ENCODE results near the gene ADAMTS8. TPM values are rescaled to one million over a fixed set of nuclear protein-coding genes. Genes with fewer than 3 reads are reported as not detected.

Gene ADAMTS8
- total and polyA plus RNA-seq, 3 experiments from 2014 or later: not detected

- POLR2A ChIA-PET: no interaction called here
These were observed 6.7 kb downstream of the ADAMTS8 start for GRCh38 chr11:130421697-130422096.

GRCh38 chr11:130421199-130421585 is 7.2 kb downstream of the ADAMTS8 start:
- Histone ChIP-seq H3K27ac (ENCODE audit: low read depth, low read length) (no peak overlapping the region), H3K4me1 (ENCODE audit: insufficient read depth, low read length) (no peaks in the 10 kb centered on the region), H3K36me3 (ENCODE audit: insufficient read depth, low read length) (no peaks in the 10 kb centered on the region), H3K4me3 (ENCODE audit: low read length) (no peak overlapping the region), H3K9me3 (ENCODE audit: low read length) (no peaks in the 10 kb centered on the region), H3K27me3 (ENCODE audit: insufficient read depth, low read length, poor library complexity, severe bottlenecking) (peaks cover 22% of the 10 kb centered on the region)
- no peak for DNase-seq
- H3K4me3 Mint-ChIP-seq: no peak overlapping the region
- H3K27me3 Mint-ChIP-seq: peaks cover 9 to 56% of the 10 kb centered on the region in 2 donors
- ChIA-PET POLR2A (no interaction called here), CTCF (interaction anchor here (1.2 to 1.3 kb wide), 2 partner anchors 441 to 456 kb away, joined by 3 read pairs; no protein-coding TSS in a partner anchor)
- no peaks in the 10 kb centered on the region for H3K9me3 Mint-ChIP-seq
- no peaks in the 10 kb centered on the region for H3K36me3 Mint-ChIP-seq
- H3K4me1 Mint-ChIP-seq: no peaks in the 10 kb centered on the region
- no peak overlapping the region for H3K27ac Mint-ChIP-seq

More at GRCh38 chr11:130421697-130422096, 6.7 kb downstream of the ADAMTS8 start:
- Histone ChIP-seq H3K4me3 (ENCODE audit: low read length) (no peak overlapping the region), H3K9me3 (ENCODE audit: low read length) (no peaks in the 10 kb centered on the region), H3K36me3 (ENCODE audit: insufficient read depth, low read length) (no peaks in the 10 kb centered on the region), H3K27ac (ENCODE audit: low read depth, low read length) (no peak overlapping the region), H3K27me3 (ENCODE audit: insufficient read depth, low read length, poor library complexity, severe bottlenecking) (peaks cover 27% of the 10 kb centered on the region), H3K4me1 (ENCODE audit: insufficient read depth, low read length) (no peaks in the 10 kb centered on the region)
- Mint-ChIP-seq H3K27ac (no peak overlapping the region), H3K9me3 (no peaks in the 10 kb centered on the region), H3K4me3 (no peak overlapping the region), H3K27me3 (peaks cover 13 to 57% of the 10 kb centered on the region in 2 donors), H3K4me1 (peaks cover 0 to under 1% (median 0%) of the 10 kb centered on the region in 3 donors), H3K36me3 (no peaks in the 10 kb centered on the region)
- CTCF ChIA-PET: interaction anchor here (1.2 to 1.3 kb wide), 2 partner anchors 440 to 456 kb away, joined by 3 read pairs; no protein-coding TSS in a partner anchor
- no peak for DNase-seq

GRCh38 chr11:130420478-130421198 is 7.8 kb downstream of the ADAMTS8 start:
- Histone ChIP-seq H3K36me3 (ENCODE audit: insufficient read depth, low read length) (no peaks in the 10 kb centered on the region), H3K9me3 (ENCODE audit: low read length) (no peaks in the 10 kb centered on the region), H3K4me1 (ENCODE audit: insufficient read depth, low read length) (no peaks in the 10 kb centered on the region), H3K27ac (ENCODE audit: low read depth, low read length) (no peak overlapping the region), H3K4me3 (ENCODE audit: low read length) (no peak overlapping the region), H3K27me3 (ENCODE audit: insufficient read depth, low read length, poor library complexity, severe bottlenecking) (peaks cover 21% of the 10 kb centered on the region)
- peaks cover 10 to 55% of the 10 kb centered on the region in 2 donors for H3K27me3 Mint-ChIP-seq
- no peak for DNase-seq
- POLR2A ChIA-PET: no interaction called here
- no peaks in the 10 kb centered on the region for H3K4me1 Mint-ChIP-seq
- H3K9me3 Mint-ChIP-seq: no peaks in the 10 kb centered on the region
- H3K27ac Mint-ChIP-seq: no peak overlapping the region
- CTCF ChIA-PET: interaction anchor here (1.3 kb wide), 1 partner anchor 441 kb away, joined by 3 read pairs; no protein-coding TSS in a partner anchor
- no peaks in the 10 kb centered on the region for H3K36me3 Mint-ChIP-seq
- no peak overlapping the region for H3K4me3 Mint-ChIP-seq

GRCh38 chr11:130418756-130419155 is 9.7 kb downstream of the ADAMTS8 start:
- no peaks in the 10 kb centered on the region for H3K9me3 Mint-ChIP-seq
- CTCF ChIA-PET: interaction anchor here (1.6 kb wide), 1 partner anchor 12 kb away, joined by 4 read pairs; no protein-coding TSS in a partner anchor

GRCh38 chr11:130418210-130418609 is 10.2 kb downstream of the ADAMTS8 start:
- Mint-ChIP-seq H3K9me3 (no peaks in the 10 kb centered on the region), H3K36me3 (no peaks in the 10 kb centered on the region), H3K27me3 (peaks cover 12 to 45% of the 10 kb centered on the region in 2 donors), H3K4me1 (no peaks in the 10 kb centered on the region), H3K4me3 (no peak overlapping the region), H3K27ac (no peak overlapping the region)
- Histone ChIP-seq H3K27ac (ENCODE audit: low read depth, low read length) (no peak overlapping the region), H3K4me1 (ENCODE audit: insufficient read depth, low read length) (no peaks in the 10 kb centered on the region), H3K9me3 (ENCODE audit: low read length) (no peaks in the 10 kb centered on the region), H3K36me3 (ENCODE audit: insufficient read depth, low read length) (no peaks in the 10 kb centered on the region), H3K27me3 (ENCODE audit: insufficient read depth, low read length, poor library complexity, severe bottlenecking) (peaks cover 12% of the 10 kb centered on the region), H3K4me3 (ENCODE audit: low read length) (no peak overlapping the region)
- no peak for DNase-seq
- CTCF ChIA-PET: interaction anchor here (1.6 kb wide), 1 partner anchor 13 kb away, joined by 4 read pairs; no protein-coding TSS in a partner anchor
- POLR2A ChIA-PET: no interaction called here

More at GRCh38 chr11:130418756-130419155, 9.7 kb downstream of the ADAMTS8 start:
- Mint-ChIP-seq H3K27me3 (peaks cover 13 to 46% of the 10 kb centered on the region in 2 donors), H3K4me3 (no peak overlapping the region), H3K36me3 (no peaks in the 10 kb centered on the region), H3K4me1 (no peaks in the 10 kb centered on the region), H3K27ac (no peak overlapping the region)
- H3K27me3 ChIP-seq (ENCODE audit: insufficient read depth, low read length, poor library complexity, severe bottlenecking): peaks cover 12% of the 10 kb centered on the region
- H3K9me3 ChIP-seq (ENCODE audit: low read length): no peaks in the 10 kb centered on the region
- DNase-seq: no peak
- no peak overlapping the region for H3K27ac ChIP-seq (ENCODE audit: low read depth, low read length)
- H3K4me1 ChIP-seq (ENCODE audit: insufficient read depth, low read length): no peaks in the 10 kb centered on the region
- no peaks in the 10 kb centered on the region for H3K36me3 ChIP-seq (ENCODE audit: insufficient read depth, low read length)
- POLR2A ChIA-PET: no interaction called here
- H3K4me3 ChIP-seq (ENCODE audit: low read length): no peak overlapping the region

GRCh38 chr11:130416906-130417305 is 11.5 kb downstream of the ADAMTS8 start:
- no peak overlapping the region for H3K4me3 Mint-ChIP-seq
- H3K4me1 Mint-ChIP-seq: no peaks in the 10 kb centered on the region
- ChIA-PET POLR2A (no interaction called here), CTCF (interaction anchor here (1.4 kb wide), 2 partner anchors 15 to 18 kb away, joined by 4 to 7 read pairs; no protein-coding TSS in a partner anchor)
- no peaks in the 10 kb centered on the region for H3K36me3 Mint-ChIP-seq
- H3K4me3 ChIP-seq (ENCODE audit: low read length): no peak overlapping the region
- no peaks in the 10 kb centered on the region for H3K9me3 ChIP-seq (ENCODE audit: low read length)
- H3K27me3 ChIP-seq (ENCODE audit: insufficient read depth, low read length, poor library complexity, severe bottlenecking): peaks cover 12% of the 10 kb centered on the region
- no peaks in the 10 kb centered on the region for H3K9me3 Mint-ChIP-seq
- H3K27ac ChIP-seq (ENCODE audit: low read depth, low read length): no peak overlapping the region
- H3K27me3 Mint-ChIP-seq: peaks cover 11 to 38% of the 10 kb centered on the region in 2 donors
- DNase-seq: no peak
- no peaks in the 10 kb centered on the region for H3K36me3 ChIP-seq (ENCODE audit: insufficient read depth, low read length)
- H3K27ac Mint-ChIP-seq: no peak overlapping the region
- no peaks in the 10 kb centered on the region for H3K4me1 ChIP-seq (ENCODE audit: insufficient read depth, low read length)

- Histone ChIP-seq H3K27ac (ENCODE audit: low read depth, low read length) (no peak overlapping the region), H3K9me3 (ENCODE audit: low read length) (no peaks in the 10 kb centered on the region), H3K36me3 (ENCODE audit: insufficient read depth, low read length) (no peaks in the 10 kb centered on the region), H3K4me3 (ENCODE audit: low read length) (no peak overlapping the region), H3K27me3 (ENCODE audit: insufficient read depth, low read length, poor library complexity, severe bottlenecking) (peaks cover 12% of the 10 kb centered on the region), H3K4me1 (ENCODE audit: insufficient read depth, low read length) (no peaks in the 10 kb centered on the region)
- no peak overlapping the region for H3K27ac Mint-ChIP-seq
- H3K36me3 Mint-ChIP-seq: no peaks in the 10 kb centered on the region
- no peaks in the 10 kb centered on the region for H3K4me1 Mint-ChIP-seq
- H3K4me3 Mint-ChIP-seq: no peak overlapping the region
- ChIA-PET CTCF (interaction anchor here (0.8 to 1.4 kb wide), 3 partner anchors 15 to 18 kb away, joined by 3 to 7 read pairs (median 4); no protein-coding TSS in a partner anchor), POLR2A (no interaction called here)
- peaks cover 11 to 40% of the 10 kb centered on the region in 2 donors for H3K27me3 Mint-ChIP-seq
- DNase-seq: no peak
- H3K9me3 Mint-ChIP-seq: no peaks in the 10 kb centered on the region
These were observed 11.9 kb downstream of the ADAMTS8 start for GRCh38 chr11:130416530-130416882.

GRCh38 chr11:130415731-130416529 is 12.5 kb downstream of the ADAMTS8 start:
- Histone ChIP-seq H3K4me3 (ENCODE audit: low read length) (no peak overlapping the region), H3K27me3 (ENCODE audit: insufficient read depth, low read length, poor library complexity, severe bottlenecking) (peaks cover 11% of the 10 kb centered on the region), H3K9me3 (ENCODE audit: low read length) (no peaks in the 10 kb centered on the region), H3K27ac (ENCODE audit: low read depth, low read length) (no peak overlapping the region), H3K4me1 (ENCODE audit: insufficient read depth, low read length) (no peaks in the 10 kb centered on the region), H3K36me3 (ENCODE audit: insufficient read depth, low read length) (no peaks in the 10 kb centered on the region)
- no peak overlapping the region for H3K27ac Mint-ChIP-seq
- H3K36me3 Mint-ChIP-seq: no peaks in the 10 kb centered on the region
- H3K4me1 Mint-ChIP-seq: no peaks in the 10 kb centered on the region
- no peaks in the 10 kb centered on the region for H3K9me3 Mint-ChIP-seq
- H3K4me3 Mint-ChIP-seq: no peak overlapping the region
- peaks cover 11 to 38% of the 10 kb centered on the region in 2 donors for H3K27me3 Mint-ChIP-seq
- DNase-seq: no peak
- POLR2A ChIA-PET: no interaction called here
- CTCF ChIA-PET: interaction anchor here (0.8 to 1.4 kb wide), 4 partner anchors 16 to 446 kb away, joined by 3 to 7 read pairs (median 4); no protein-coding TSS in a partner anchor

Data from CD8-positive, alpha-beta memory T cell (primary cell).